Activated T-helper 2 cell treated with anti-CD3 and anti-CD28 coated beads, Interferon-gamma antibody, Interleukin-2, Interleukin-4, amounts not matched to agents 10 μg/mL and 5 μg/mL and 100 μg/mL, durations not matched to agents 14 hours and 24 hours and 36 hours (primary cell): ENCODE results near the gene MUC2. TPM values are rescaled to one million over a fixed set of nuclear protein-coding genes. Genes with fewer than 3 reads are reported as not detected.

Experiments
- DNase-seq: peaks from one replicate; pipeline ENCODE4 v3.0.0; 2021; ENCODE audit warnings: low spot score
- H3K27ac Mint-ChIP-seq: one replicate; pipeline ENCODE4 v1.8.0; 2021; ENCODE audit warnings: mixed read lengths
- H3K27me3 Mint-ChIP-seq: one replicate; pipeline ENCODE4 v1.8.0; 2021; ENCODE audit warnings: low read depth, mixed read lengths
- H3K36me3 Mint-ChIP-seq: one replicate; pipeline ENCODE4 v1.8.0; 2021; ENCODE audit warnings: low read depth, mixed read lengths
- H3K4me1 Mint-ChIP-seq: one replicate; pipeline ENCODE4 v1.8.0; 2021; ENCODE audit warnings: low read depth, mixed read lengths
- H3K4me3 Mint-ChIP-seq: one replicate; pipeline ENCODE4 v1.8.0; 2021; ENCODE audit warnings: low read depth, mild to moderate bottlenecking, moderate library complexity, mixed read lengths
- H3K9me3 Mint-ChIP-seq: one replicate; pipeline ENCODE4 v1.8.0; 2021; ENCODE audit warnings: mixed read lengths
- intact Hi-C: fragments of 100-400 bp; cut with micrococcal nuclease; formaldehyde crosslinking; loops from one replicate; pipeline ENCODE4 v1.15.1; 2023
- total RNA-seq: library from RNA; stranded (reverse); gene quantifications from 2 replicates; pipeline ENCODE4 v1.2.3, GENCODE V29; 2022

The MUC2 gene
- total RNA-seq, 1 donor from 2014 or later: not detected

GRCh38 chr11:1040428-1041148, 34.1 kb upstream of the MUC2 start:
- intact Hi-C loops: no loop called here
- peaks cover 2% of the 10 kb centered on the region for H3K27me3 Mint-ChIP-seq
- H3K4me1 Mint-ChIP-seq: no peaks in the 10 kb centered on the region
- H3K36me3 Mint-ChIP-seq: no peaks in the 10 kb centered on the region
- DNase-seq: no peak
- H3K9me3 Mint-ChIP-seq: no peaks in the 10 kb centered on the region
- no peak overlapping the region for H3K27ac Mint-ChIP-seq
- no peak overlapping the region for H3K4me3 Mint-ChIP-seq

- no peak for DNase-seq
- intact Hi-C loops: no loop called here
- Mint-ChIP-seq H3K9me3 (no peaks in the 10 kb centered on the region), H3K4me3 (no peak overlapping the region), H3K27me3 (peaks cover 2% of the 10 kb centered on the region), H3K27ac (no peak overlapping the region), H3K4me1 (no peaks in the 10 kb centered on the region), H3K36me3 (no peaks in the 10 kb centered on the region)
Measured at GRCh38 chr11:1041149-1041467, 33.6 kb upstream of the MUC2 start.

- Mint-ChIP-seq H3K27me3 (peaks cover 6% of the 10 kb centered on the region), H3K36me3 (no peaks in the 10 kb centered on the region), H3K4me1 (no peaks in the 10 kb centered on the region), H3K27ac (no peak overlapping the region), H3K4me3 (no peak overlapping the region), H3K9me3 (no peaks in the 10 kb centered on the region)
- intact Hi-C loops: no loop called here
- no peak for DNase-seq
Measured at GRCh38 chr11:1041471-1041870, 33.2 kb upstream of the MUC2 start.

- H3K9me3 Mint-ChIP-seq: no peaks in the 10 kb centered on the region
- DNase-seq: no peak
- H3K36me3 Mint-ChIP-seq: no peaks in the 10 kb centered on the region
- H3K27ac Mint-ChIP-seq: no peak overlapping the region
- peaks cover 8% of the 10 kb centered on the region for H3K27me3 Mint-ChIP-seq
- no peak overlapping the region for H3K4me3 Mint-ChIP-seq
- intact Hi-C loops: no loop called here
- H3K4me1 Mint-ChIP-seq: no peaks in the 10 kb centered on the region
Measured at GRCh38 chr11:1041936-1042608, 32.6 kb upstream of the MUC2 start.

GRCh38 chr11:1042626-1043562, 31.8 kb upstream of the MUC2 start:
- intact Hi-C loops: no loop called here
- no peak overlapping the region for H3K27ac Mint-ChIP-seq
- H3K36me3 Mint-ChIP-seq: no peaks in the 10 kb centered on the region
- peaks cover 8% of the 10 kb centered on the region for H3K27me3 Mint-ChIP-seq
- no peaks in the 10 kb centered on the region for H3K4me1 Mint-ChIP-seq
- DNase-seq: no peak
- no peaks in the 10 kb centered on the region for H3K9me3 Mint-ChIP-seq
- no peak overlapping the region for H3K4me3 Mint-ChIP-seq

- Mint-ChIP-seq H3K4me3 (no peak overlapping the region), H3K27me3 (peaks cover 8% of the 10 kb centered on the region), H3K9me3 (no peaks in the 10 kb centered on the region), H3K4me1 (no peaks in the 10 kb centered on the region), H3K27ac (no peak overlapping the region), H3K36me3 (no peaks in the 10 kb centered on the region)
- intact Hi-C loops: no loop called here
- DNase-seq: no peak
Measured at GRCh38 chr11:1043563-1044096, 31.0 kb upstream of the MUC2 start.

GRCh38 chr11:1044160-1044559, 30.5 kb upstream of the MUC2 start:
- Mint-ChIP-seq H3K9me3 (no peaks in the 10 kb centered on the region), H3K36me3 (no peaks in the 10 kb centered on the region)
- intact Hi-C loops: no loop called here

GRCh38 chr11:1047595-1048156, 27.0 kb upstream of the MUC2 start:
- H3K27ac Mint-ChIP-seq: no peak overlapping the region
- DNase-seq: no peak
- intact Hi-C loops: no loop called here
- H3K27me3 Mint-ChIP-seq: peaks cover 8% of the 10 kb centered on the region
- no peaks in the 10 kb centered on the region for H3K9me3 Mint-ChIP-seq
- no peak overlapping the region for H3K4me3 Mint-ChIP-seq
- no peaks in the 10 kb centered on the region for H3K4me1 Mint-ChIP-seq
- no peaks in the 10 kb centered on the region for H3K36me3 Mint-ChIP-seq

More at GRCh38 chr11:1044160-1044559, 30.5 kb upstream of the MUC2 start:
- H3K27ac Mint-ChIP-seq: no peak overlapping the region
- no peaks in the 10 kb centered on the region for H3K4me1 Mint-ChIP-seq
- peaks cover 8% of the 10 kb centered on the region for H3K27me3 Mint-ChIP-seq
- H3K4me3 Mint-ChIP-seq: no peak overlapping the region
- DNase-seq: no peak

- no peaks in the 10 kb centered on the region for H3K4me1 Mint-ChIP-seq
- intact Hi-C loops: no loop called here
- H3K9me3 Mint-ChIP-seq: no peaks in the 10 kb centered on the region
- H3K36me3 Mint-ChIP-seq: no peaks in the 10 kb centered on the region
- H3K27me3 Mint-ChIP-seq: peaks cover 8% of the 10 kb centered on the region
- no peak overlapping the region for H3K27ac Mint-ChIP-seq
- no peak for DNase-seq
- no peak overlapping the region for H3K4me3 Mint-ChIP-seq
Measured at GRCh38 chr11:1048375-1049070, 26.2 kb upstream of the MUC2 start.

GRCh38 chr11:1049071-1049405, 25.6 kb upstream of the MUC2 start:
- H3K4me3 Mint-ChIP-seq: no peak overlapping the region
- H3K27me3 Mint-ChIP-seq: peaks cover 8% of the 10 kb centered on the region
- DNase-seq: no peak
- intact Hi-C loops: no loop called here
- no peaks in the 10 kb centered on the region for H3K9me3 Mint-ChIP-seq
- no peaks in the 10 kb centered on the region for H3K4me1 Mint-ChIP-seq
- H3K36me3 Mint-ChIP-seq: no peaks in the 10 kb centered on the region
- H3K27ac Mint-ChIP-seq: no peak overlapping the region

- Mint-ChIP-seq H3K27ac (no peak overlapping the region), H3K27me3 (peaks cover 8% of the 10 kb centered on the region), H3K36me3 (no peaks in the 10 kb centered on the region), H3K4me3 (no peak overlapping the region), H3K4me1 (no peaks in the 10 kb centered on the region), H3K9me3 (no peaks in the 10 kb centered on the region)
- DNase-seq: no peak
- intact Hi-C loops: no loop called here
Measured at GRCh38 chr11:1049431-1049891, 25.2 kb upstream of the MUC2 start.

GRCh38 chr11:1049911-1050580, 24.6 kb upstream of the MUC2 start:
- no peak for DNase-seq
- H3K27ac Mint-ChIP-seq: no peak overlapping the region

More at GRCh38 chr11:1049911-1050580, 24.6 kb upstream of the MUC2 start:
- H3K4me1 Mint-ChIP-seq: no peaks in the 10 kb centered on the region
- no peaks in the 10 kb centered on the region for H3K36me3 Mint-ChIP-seq
- H3K27me3 Mint-ChIP-seq: peaks cover 6% of the 10 kb centered on the region
- intact Hi-C loops: loop anchor here (5.0 kb wide), 1 partner anchor 123 kb away; the partner anchor contains the start of gene AP2A2
- no peak overlapping the region for H3K4me3 Mint-ChIP-seq
- no peaks in the 10 kb centered on the region for H3K9me3 Mint-ChIP-seq
